Activated T-helper 1 cell treated with anti-CD3 and anti-CD28 coated beads, Interleukin-2, amount 50 U/mL, for 16 hours (primary cell): ENCODE measurements around the gene KIF5A.

Experiments
- DNase-seq, 2 donors: peaks; one replicate each; pipeline ENCODE4 v3.0.0-alpha.2; 2020; ENCODE audit warnings: low read depth in 1 of 2, low spot score in 1 of 2

KIF5A gene

DNA sequence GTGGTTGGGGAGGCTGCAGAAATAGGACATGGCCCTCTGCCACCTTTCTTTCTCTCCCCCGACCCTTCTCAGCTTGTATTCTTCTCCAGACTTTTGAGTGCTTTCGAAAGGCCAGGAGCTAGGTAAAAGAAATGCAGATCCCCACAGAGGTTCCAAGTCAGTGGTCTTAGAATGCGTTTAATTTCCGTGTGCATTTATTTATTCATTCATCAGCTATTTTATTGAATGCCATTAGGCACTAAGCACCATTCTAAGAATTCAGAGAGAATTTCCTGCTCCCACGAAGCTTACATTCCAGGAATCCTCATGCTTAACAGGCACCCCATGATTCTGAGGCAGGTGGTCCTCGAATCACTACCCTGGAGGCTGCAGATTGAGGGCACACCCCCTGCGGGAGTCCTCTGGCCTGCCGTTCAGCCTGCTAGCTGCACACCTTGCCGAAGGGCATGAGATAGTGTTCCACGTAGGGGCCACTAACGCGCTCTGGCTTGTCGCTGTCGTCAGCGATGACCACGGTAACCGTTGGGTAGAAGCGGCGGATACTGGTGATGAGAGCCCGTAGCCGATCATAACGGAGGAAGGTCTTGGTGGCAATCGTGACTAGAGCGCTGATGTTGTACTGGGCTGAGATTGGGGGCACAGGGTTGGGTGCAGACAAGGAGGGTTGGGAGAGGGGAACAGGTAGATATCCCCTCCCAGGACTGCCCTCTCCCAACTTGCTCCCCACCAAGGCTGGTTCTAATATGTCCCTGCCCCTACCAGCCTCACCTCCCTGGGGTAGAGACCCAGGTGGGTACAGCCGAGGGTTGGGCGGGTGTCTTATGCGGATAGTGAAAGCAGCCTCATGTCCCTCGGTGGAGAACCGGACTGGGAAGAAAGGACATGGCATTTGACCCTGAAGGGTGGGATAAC, 78.7 kb downstream of the KIF5A start:
- no peak for DNase-seq

- no peak for DNase-seq
Measured at GRCh38 chr12:57629897-57630471, 80.1 kb downstream of the KIF5A start.

GRCh38 chr12:57630891-57631433, 81.1 kb downstream of the KIF5A start:
- no peak for DNase-seq

DNA sequence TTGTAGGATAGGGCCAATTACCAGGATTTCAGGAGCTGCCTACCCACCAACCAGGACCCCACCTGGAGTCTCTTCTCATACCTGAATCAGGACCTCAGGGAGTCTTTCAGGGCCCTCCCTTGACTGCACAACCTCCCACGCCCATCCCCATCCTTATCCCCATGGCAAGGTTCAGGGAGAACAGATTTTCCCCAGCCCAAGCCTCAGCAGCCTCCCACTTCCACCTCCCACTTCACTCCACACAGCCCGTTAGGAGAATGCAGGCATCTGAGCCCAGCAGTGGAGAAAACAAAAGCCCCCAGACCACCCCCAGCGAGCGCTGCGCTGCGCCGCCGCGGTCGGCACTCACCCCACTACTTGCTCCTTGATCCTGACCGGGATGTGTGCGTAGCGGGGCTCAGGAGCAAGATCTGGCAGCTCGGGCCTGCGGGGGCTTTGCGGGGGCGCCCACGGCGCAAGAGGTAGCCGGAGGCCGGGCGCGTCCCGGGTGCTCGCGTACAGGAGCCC, 81.8 kb downstream of the KIF5A start:
- no peak for DNase-seq

DNA sequence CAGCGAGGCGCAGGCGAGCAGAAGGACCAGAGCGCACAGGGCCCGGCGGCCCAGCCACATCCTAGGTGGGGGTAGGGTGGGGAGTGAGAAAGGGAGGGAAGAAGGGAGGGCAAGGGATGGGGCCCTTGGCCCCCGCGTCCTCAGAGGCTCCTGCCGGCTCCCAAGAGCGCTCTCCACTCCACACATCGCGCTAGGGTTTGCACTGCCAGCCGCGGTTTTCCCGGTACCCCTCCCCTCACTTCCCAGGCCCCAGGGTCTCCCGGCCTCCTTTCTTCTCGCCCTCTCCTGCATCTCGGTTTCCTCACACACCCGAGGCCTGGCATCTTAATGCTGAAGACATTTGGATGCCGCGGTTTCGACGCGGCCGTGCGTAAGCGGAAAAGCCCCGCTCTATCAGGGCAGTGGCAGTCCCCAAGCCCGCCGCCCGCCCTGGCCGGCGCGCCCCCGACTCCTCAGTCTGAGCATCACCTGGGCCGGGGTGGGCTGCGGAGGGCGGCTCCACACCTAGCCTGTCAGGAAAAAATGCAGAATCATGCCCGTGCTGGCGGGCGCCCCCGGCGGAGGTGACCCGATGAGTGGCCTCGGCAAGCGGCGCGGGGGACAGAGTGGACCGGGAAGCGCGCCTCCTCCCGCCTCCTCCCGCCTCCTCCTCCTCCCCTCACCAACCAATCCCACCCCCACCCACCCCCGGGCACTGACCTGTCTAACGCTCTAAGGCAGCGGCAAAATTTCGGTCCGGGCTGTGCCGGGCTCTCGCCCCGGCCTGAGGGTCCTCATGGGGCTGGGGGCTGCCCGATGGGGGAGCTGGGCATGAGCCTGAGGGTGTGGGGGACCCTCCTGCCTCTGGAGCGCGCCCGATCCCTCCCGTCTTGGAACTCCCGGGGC, 82.5 kb downstream of the KIF5A start:
- no peak for DNase-seq

DNA sequence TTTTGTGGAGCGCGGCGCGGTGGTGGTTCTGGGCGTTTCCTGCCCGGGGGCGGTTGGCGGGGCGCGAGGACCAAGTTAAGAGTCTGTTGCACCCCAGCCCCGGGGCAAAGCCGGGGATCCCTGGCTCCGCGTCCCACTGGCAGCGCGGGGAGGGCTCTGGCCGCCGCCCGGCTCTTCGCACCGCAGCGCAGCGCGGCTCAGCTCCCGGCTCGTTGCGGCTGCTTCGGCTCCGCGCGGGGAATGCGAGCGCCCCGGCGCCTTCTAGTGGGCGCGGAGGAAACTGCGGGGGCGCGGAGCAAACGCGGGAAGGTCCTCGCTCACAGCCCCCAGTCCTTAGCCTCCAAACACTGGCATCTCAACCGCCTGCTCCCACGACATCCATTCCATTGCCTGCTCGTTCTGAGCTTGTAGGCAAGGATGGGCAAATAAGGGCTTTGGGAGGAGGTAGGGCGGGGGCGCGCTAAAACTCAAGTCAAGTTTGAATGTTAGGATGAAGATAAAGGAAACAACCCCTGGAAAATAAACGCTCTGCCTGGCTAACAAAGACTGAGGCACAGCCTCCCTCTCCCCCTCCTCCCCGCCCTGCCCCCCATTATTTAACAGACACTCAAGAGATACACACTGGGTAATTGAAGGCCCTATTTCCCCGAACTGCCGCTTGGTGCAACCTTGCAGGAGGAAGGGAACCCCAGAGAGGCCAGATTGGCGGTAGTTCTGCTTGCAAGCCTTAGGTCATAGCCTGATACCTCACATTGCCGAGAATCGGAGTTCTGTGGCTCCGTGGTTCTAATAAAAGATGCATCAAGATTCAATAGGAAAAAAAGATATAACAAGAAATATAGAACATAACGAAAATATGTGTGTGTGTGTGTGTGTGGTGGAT, 83.4 kb downstream of the KIF5A start, which contains the start of gene B4GALNT1:
Gene B4GALNT1, minus strand, starts transcription at position 244 of the 883 bp plus-strand sequence. CDS start 1,069 bp downstream, outside the sequence.
- peak; percentile 28 to 42 for DNase-seq
